ENCODE data around the gene LRRC38.

- TF ChIP-seq, protein P1, sequence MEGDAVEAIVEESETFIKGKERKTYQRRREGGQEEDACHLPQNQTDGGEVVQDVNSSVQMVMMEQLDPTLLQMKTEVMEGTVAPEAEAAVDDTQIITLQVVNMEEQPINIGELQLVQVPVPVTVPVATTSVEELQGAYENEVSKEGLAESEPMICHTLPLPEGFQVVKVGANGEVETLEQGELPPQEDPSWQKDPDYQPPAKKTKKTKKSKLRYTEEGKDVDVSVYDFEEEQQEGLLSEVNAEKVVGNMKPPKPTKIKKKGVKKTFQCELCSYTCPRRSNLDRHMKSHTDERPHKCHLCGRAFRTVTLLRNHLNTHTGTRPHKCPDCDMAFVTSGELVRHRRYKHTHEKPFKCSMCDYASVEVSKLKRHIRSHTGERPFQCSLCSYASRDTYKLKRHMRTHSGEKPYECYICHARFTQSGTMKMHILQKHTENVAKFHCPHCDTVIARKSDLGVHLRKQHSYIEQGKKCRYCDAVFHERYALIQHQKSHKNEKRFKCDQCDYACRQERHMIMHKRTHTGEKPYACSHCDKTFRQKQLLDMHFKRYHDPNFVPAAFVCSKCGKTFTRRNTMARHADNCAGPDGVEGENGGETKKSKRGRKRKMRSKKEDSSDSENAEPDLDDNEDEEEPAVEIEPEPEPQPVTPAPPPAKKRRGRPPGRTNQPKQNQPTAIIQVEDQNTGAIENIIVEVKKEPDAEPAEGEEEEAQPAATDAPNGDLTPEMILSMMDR (IDR thresholded peaks at IDR 0.05): no peak
- no peak for TF ChIP-seq POLR2A (IDR thresholded peaks at IDR 0.05)
These were observed 1.0 kb upstream of the LRRC38 start for GRCh38 chr1:13514821-13515220.

All from uterus (tissue), 2 donors.